ENCODE data around the gene AP3S1. TPM values are rescaled to one million over a fixed set of nuclear protein-coding genes. Genes with fewer than 3 reads are reported as not detected.

The AP3S1 gene
- polyA plus RNA-seq, 1 donor, result 121 TPM

DNA sequence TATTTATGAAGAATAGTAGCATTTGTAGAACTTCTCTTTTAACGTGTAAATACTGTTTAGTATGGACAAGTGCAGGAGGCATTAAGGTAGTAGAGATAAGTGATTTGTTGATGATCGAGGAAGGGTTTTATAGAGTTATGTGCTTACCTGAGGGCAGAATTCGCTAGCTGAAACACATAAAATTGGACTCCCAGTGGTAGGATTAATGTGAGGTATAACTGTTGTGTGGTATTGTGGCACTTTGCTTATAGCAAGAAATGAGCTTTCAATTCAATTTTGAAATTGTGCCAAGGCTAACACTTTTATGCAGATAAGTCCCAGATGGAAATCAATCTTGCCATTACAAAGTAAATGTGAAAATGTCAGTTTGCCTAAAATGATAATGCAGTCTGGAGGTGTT is 1.2 kb downstream of the AP3S1 start:
- peak overlapping the region; percentile 92 for H3K27ac ChIP-seq (ENCODE audit: low read length)
- WGBS (ENCODE audit: insufficient coverage, low lambda C conversion rate), result no CpG with 5 or more reads among the region's 3 CpGs

DNA sequence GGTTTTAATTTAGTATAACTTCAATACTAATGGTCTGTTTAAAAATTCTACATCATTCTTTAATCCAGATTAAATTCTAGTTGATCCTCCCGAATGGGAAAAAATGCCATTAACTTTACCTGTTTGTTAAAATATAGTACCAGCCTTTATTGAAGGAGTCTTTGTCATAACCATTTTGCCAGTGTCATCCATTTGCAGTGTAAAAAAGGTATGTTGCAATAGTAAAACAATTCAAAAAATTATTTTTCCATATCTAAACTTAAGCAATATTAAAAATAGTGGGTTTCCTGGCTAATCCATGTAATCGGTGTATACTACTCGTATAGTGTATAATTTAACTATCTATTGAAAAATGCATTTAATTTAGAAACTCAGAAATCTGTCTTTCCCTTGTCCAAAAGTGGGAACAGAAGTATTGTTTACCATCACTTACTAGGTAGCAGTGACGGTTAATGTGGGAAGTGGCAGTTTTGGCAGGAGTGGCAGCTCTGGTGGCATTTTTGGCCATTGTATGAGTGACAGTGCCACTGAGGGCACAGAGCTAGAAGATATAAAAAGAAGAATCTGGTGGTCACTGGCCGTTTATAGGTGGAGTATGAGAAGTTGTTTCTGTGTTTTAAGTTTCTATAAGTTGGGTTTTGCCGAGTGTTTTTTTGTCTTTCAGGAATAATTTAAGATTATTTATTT is 1.9 kb downstream of the AP3S1 start:
- peaks cover 7% of the 10 kb centered on the region for H3K4me1 ChIP-seq (ENCODE audit: control insufficient read depth, insufficient read depth, low read length)
- H3K27me3 ChIP-seq (ENCODE audit: control insufficient read depth, insufficient read depth, low read length), result no peaks in the 10 kb centered on the region
- 84% methylated on average over 5 of the region's 6 CpGs for WGBS (ENCODE audit: insufficient coverage, low lambda C conversion rate)
- no peaks in the 10 kb centered on the region for H3K9me3 ChIP-seq (ENCODE audit: control insufficient read depth, low read depth, low read length)
- H3K27ac ChIP-seq (ENCODE audit: low read length), result no peak overlapping the region
- H3K36me3 ChIP-seq (ENCODE audit: control insufficient read depth, insufficient read depth, low read length), result no peaks in the 10 kb centered on the region
- H3K4me3 ChIP-seq (ENCODE audit: low read length), result no peak overlapping the region
- no peak for DNase-seq

More for the DNA sequence above, 1.2 kb downstream of the AP3S1 start:
- peak overlapping the region; percentile 92 for H3K4me3 ChIP-seq (ENCODE audit: low read length)
- H3K9me3 ChIP-seq (ENCODE audit: control insufficient read depth, low read depth, low read length), result no peaks in the 10 kb centered on the region
- no peaks in the 10 kb centered on the region for H3K36me3 ChIP-seq (ENCODE audit: control insufficient read depth, insufficient read depth, low read length)
- DNase-seq, result peak in 1 of 2 donors; percentile 27
- H3K4me1 ChIP-seq (ENCODE audit: control insufficient read depth, insufficient read depth, low read length), result peaks cover 3% of the 10 kb centered on the region
- no peaks in the 10 kb centered on the region for H3K27me3 ChIP-seq (ENCODE audit: control insufficient read depth, insufficient read depth, low read length)

DNA sequence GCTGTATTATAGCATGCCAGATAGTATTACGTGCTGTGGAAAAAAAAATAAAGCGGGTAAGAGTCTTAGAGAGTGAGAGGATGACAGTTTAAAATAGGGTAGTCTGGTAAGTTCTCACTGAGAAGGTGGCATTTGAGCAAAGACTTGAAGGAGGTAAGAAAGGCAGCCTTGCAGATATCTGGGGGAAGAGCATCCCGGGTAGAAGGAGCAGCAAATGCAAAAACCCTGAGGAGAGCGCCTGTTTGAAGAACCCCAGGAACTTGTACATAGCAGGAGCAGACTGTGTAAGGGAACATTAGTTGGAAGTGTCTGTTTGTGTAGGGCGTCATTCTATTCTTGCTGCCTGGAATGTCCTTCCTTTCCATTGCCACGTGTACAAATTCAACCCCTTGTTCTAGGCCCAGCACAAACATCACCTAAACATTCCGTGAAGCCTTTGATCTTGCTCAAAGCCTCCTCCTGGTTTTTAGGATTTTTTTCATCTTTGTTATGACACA is 2.6 kb downstream of the AP3S1 start:
- Histone ChIP-seq H3K27me3 (ENCODE audit: control insufficient read depth, insufficient read depth, low read length) (no peaks in the 10 kb centered on the region), H3K9me3 (ENCODE audit: control insufficient read depth, low read depth, low read length) (no peaks in the 10 kb centered on the region), H3K4me1 (ENCODE audit: control insufficient read depth, insufficient read depth, low read length) (peaks cover 12% of the 10 kb centered on the region), H3K27ac (ENCODE audit: low read length) (no peak overlapping the region), H3K4me3 (ENCODE audit: low read length) (no peak overlapping the region), H3K36me3 (ENCODE audit: control insufficient read depth, insufficient read depth, low read length) (no peaks in the 10 kb centered on the region)
- DNase-seq, result no peak
- WGBS (ENCODE audit: insufficient coverage, low lambda C conversion rate), result 84% methylated on average over 4 of the region's 7 CpGs

DNA sequence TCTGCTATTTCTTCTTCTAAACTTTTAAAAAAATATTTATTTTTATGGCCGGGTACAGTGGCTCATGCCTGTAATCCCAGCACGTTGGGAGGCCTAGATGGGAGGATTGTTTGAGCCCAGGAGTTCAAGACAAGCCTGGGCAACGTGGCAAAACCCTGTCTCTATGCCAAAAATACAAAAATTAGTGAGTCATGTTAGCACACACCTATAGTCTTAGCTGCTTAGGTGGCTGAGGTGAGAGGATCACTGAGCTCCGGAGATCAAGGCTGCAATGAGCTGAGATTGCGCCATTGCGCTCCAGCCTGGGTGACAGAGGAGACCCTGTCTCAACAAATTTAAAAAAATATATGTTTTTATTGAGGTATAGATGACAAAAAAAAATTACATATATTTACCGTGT is 5.6 kb downstream of the AP3S1 start:
- H3K4me1 ChIP-seq (ENCODE audit: control insufficient read depth, insufficient read depth, low read length), result peaks cover 19% of the 10 kb centered on the region
- no peak overlapping the region for H3K27ac ChIP-seq (ENCODE audit: low read length)
- H3K9me3 ChIP-seq (ENCODE audit: control insufficient read depth, low read depth, low read length), result no peaks in the 10 kb centered on the region
- H3K4me3 ChIP-seq (ENCODE audit: low read length), result no peak overlapping the region
- no peaks in the 10 kb centered on the region for H3K27me3 ChIP-seq (ENCODE audit: control insufficient read depth, insufficient read depth, low read length)
- no CpG with 5 or more reads among the region's 7 CpGs for WGBS (ENCODE audit: insufficient coverage, low lambda C conversion rate)
- H3K36me3 ChIP-seq (ENCODE audit: control insufficient read depth, insufficient read depth, low read length), result no peaks in the 10 kb centered on the region
- no peak for DNase-seq

DNA sequence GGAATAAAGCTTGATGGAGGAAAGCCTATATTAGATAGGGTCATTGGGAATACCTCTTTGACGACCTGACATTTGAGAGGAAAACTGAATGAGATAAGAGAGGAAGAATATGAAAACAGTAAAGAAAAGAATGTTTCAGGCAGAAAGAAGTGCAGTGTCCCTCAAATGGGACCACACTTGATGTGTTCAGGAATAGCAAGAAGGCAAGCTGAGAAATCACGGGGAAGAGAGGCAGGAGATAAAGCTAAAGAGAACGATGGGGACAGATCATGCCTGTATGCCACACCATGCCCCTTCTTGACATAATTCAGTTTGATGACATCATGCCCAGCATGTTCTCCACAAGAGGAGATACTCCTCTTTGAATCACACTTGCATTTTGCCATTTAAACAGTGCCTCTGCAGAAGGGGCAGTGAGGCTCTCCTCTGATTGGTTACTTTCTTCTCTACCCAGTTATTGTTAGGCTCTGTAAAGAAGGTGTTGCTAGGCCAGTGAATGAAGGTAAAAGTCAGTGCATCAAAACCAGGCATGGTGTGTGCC is 7.6 kb downstream of the AP3S1 start:
- H3K4me1 ChIP-seq (ENCODE audit: control insufficient read depth, insufficient read depth, low read length), result peaks cover 18% of the 10 kb centered on the region
- DNase-seq, result no peak
- no peak overlapping the region for H3K27ac ChIP-seq (ENCODE audit: low read length)
- no peaks in the 10 kb centered on the region for H3K27me3 ChIP-seq (ENCODE audit: control insufficient read depth, insufficient read depth, low read length)
- WGBS (ENCODE audit: insufficient coverage, low lambda C conversion rate), result 50% methylated on average over 1 of the region's 3 CpGs
- H3K9me3 ChIP-seq (ENCODE audit: control insufficient read depth, low read depth, low read length), result peaks cover 4% of the 10 kb centered on the region
- no peak overlapping the region for H3K4me3 ChIP-seq (ENCODE audit: low read length)
- peaks cover 3% of the 10 kb centered on the region for H3K36me3 ChIP-seq (ENCODE audit: control insufficient read depth, insufficient read depth, low read length)

DNA sequence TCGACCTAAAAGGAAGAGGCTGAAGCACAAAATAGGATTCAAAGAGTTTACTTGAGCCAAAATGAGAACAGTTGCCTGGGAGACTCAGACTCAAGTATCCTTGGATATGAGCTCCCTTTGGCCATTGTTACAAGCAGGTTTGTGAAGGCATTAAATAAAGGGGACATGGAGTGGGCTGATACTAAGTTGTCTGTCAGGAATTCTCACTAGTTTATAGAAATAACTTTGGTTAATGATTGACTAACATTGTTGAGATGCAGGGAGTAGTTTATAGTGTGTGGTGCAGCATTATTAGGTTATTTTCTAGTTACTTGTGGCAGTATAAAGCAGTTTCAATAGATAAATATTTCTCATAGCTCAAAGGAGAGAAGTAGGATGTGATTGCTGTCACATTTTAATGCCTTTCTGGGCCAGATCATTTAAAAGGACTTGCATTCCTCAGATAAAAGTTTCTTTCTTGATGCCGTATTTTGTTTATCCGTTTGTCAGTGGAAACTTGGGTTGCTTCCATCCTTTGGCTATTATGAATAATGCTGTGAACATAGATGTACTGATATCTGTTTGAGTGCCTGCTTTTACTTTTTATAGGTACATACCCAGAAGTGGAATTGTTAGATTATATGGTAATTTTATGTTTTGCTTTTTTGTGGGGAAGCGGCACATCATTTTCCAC is 9.1 kb downstream of the AP3S1 start:
- Histone ChIP-seq H3K27ac (ENCODE audit: low read length) (no peak overlapping the region), H3K36me3 (ENCODE audit: control insufficient read depth, insufficient read depth, low read length) (peaks cover 3% of the 10 kb centered on the region), H3K4me3 (ENCODE audit: low read length) (no peak overlapping the region), H3K9me3 (ENCODE audit: control insufficient read depth, low read depth, low read length) (peaks cover 4% of the 10 kb centered on the region), H3K27me3 (ENCODE audit: control insufficient read depth, insufficient read depth, low read length) (no peaks in the 10 kb centered on the region), H3K4me1 (ENCODE audit: control insufficient read depth, insufficient read depth, low read length) (peaks cover 18% of the 10 kb centered on the region)
- DNase-seq, result peak in 1 of 2 donors; percentile 29
- 75% methylated on average over 2 of the region's 4 CpGs for WGBS (ENCODE audit: insufficient coverage, low lambda C conversion rate)

DNA sequence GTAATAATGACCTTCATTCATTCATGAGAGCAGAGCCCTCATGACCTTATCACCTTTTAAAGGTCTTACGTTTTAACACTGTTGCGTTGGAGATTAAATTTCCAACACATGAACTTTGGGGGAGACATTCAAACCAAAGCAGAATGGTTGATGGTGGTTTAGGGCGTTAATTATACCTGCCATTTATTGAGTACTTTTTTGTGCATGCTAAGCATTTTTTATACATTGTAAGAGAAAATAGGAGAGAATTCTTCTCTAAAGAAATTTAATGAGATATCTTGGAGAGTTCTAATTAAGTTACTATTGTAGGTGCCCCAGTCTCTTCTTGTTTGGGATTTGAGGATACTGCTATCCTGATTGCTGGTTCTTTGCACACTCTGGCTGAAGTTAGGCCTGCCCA is 12.4 kb downstream of the AP3S1 start:
- WGBS (ENCODE audit: insufficient coverage, low lambda C conversion rate), result no CpG with 5 or more reads among the region's 3 CpGs
- no peak overlapping the region for H3K27ac ChIP-seq (ENCODE audit: low read length)
- no peaks in the 10 kb centered on the region for H3K27me3 ChIP-seq (ENCODE audit: control insufficient read depth, insufficient read depth, low read length)
- peaks cover 4% of the 10 kb centered on the region for H3K9me3 ChIP-seq (ENCODE audit: control insufficient read depth, low read depth, low read length)
- no peak for DNase-seq
- peaks cover 3% of the 10 kb centered on the region for H3K36me3 ChIP-seq (ENCODE audit: control insufficient read depth, insufficient read depth, low read length)
- H3K4me1 ChIP-seq (ENCODE audit: control insufficient read depth, insufficient read depth, low read length), result peaks cover 25% of the 10 kb centered on the region
- H3K4me3 ChIP-seq (ENCODE audit: low read length), result no peak overlapping the region

DNA sequence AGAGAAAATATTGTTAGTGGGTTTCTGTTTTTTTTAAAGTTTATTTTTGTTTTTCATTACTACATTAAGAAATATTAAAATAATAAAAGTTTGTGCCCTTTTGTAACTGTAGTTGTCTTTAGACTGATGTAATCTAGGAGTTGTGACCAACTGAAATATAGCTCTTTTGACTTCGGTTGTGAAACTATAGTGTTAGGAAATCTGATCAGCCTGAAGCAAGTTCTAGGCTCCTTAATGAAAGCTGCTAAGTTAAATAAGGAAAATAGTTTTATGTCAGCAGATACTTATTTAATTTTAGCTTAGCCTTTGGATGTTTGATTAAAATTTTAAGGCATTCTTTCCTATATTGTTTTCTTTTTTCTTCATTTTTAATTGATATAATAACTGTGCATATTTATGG is 14.2 kb downstream of the AP3S1 start:
- Histone ChIP-seq H3K4me1 (ENCODE audit: control insufficient read depth, insufficient read depth, low read length) (peaks cover 21% of the 10 kb centered on the region), H3K27ac (ENCODE audit: low read length) (peak overlapping the region; percentile 58), H3K9me3 (ENCODE audit: control insufficient read depth, low read depth, low read length) (peaks cover 4% of the 10 kb centered on the region), H3K36me3 (ENCODE audit: control insufficient read depth, insufficient read depth, low read length) (peaks cover 3% of the 10 kb centered on the region), H3K27me3 (ENCODE audit: control insufficient read depth, insufficient read depth, low read length) (no peaks in the 10 kb centered on the region), H3K4me3 (ENCODE audit: low read length) (no peak overlapping the region)
- DNase-seq, result no peak
- WGBS (ENCODE audit: insufficient coverage, low lambda C conversion rate), result 60% methylated on average over 1 of the region's 1 CpG

DNA sequence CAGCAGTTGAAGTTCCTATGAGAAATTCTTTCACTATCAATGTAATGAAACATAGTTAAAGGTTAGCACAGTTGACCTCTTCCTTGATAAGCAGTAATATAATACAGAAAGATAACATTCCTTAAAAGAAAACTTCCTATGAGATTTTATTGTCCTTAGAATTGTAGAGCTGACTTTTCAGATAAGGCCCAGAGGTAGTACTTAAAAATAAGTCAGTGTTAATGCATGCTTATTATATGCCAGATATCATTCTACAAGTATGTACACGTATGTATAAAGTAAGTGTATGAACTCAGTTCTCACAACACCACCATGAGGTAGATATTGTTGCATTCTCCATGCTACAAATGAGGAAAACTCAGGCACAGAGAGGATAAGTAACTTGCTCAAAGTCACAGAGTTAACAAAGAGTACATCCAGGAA is 15.3 kb downstream of the AP3S1 start:
- WGBS (ENCODE audit: insufficient coverage, low lambda C conversion rate), result no CpG with 5 or more reads among the region's 1 CpG
- Histone ChIP-seq H3K27ac (ENCODE audit: low read length) (peak overlapping the region; percentile 58), H3K27me3 (ENCODE audit: control insufficient read depth, insufficient read depth, low read length) (no peaks in the 10 kb centered on the region), H3K4me1 (ENCODE audit: control insufficient read depth, insufficient read depth, low read length) (peaks cover 18% of the 10 kb centered on the region), H3K9me3 (ENCODE audit: control insufficient read depth, low read depth, low read length) (peaks cover 4% of the 10 kb centered on the region), H3K4me3 (ENCODE audit: low read length) (no peak overlapping the region), H3K36me3 (ENCODE audit: control insufficient read depth, insufficient read depth, low read length) (peaks cover 3% of the 10 kb centered on the region)
- peak in 1 of 2 donors; percentile 65 for DNase-seq

DNA sequence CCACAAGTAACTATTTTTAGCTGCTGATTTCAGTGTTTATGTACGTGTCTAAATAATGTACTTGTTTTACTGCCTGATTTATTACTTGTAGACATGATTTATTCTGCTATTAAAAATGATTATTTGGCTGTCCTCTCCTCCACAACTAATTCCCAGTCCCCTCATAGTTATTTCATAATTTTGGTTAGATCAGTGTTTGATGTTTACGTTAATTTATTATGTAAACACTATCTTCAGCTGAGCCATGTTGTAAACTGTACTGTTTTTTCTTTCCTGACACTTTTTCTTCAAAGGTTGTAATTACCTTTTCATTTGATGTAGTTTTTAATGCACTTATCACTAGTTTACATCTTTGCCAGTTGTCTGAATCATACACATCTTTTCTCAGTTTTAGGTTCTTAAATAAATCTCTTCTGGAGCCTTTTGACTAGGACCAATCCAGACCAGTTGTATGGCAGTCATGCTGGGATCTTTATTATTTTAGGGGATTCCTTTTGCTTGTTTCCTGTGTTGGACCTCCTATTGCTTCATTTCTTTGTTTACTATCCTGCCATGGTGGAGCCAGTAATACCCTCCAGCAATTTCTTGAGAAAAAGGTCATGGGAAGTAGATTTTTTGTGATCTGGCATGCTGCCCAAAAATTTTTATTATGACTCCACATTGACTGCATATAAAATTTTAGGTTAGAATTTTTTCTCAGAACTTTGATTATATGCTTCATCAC is 16.1 kb downstream of the AP3S1 start:
- no peaks in the 10 kb centered on the region for H3K27me3 ChIP-seq (ENCODE audit: control insufficient read depth, insufficient read depth, low read length)
- no peak overlapping the region for H3K4me3 ChIP-seq (ENCODE audit: low read length)
- H3K27ac ChIP-seq (ENCODE audit: low read length), result peak overlapping the region; percentile 58
- DNase-seq, result no peak
- H3K36me3 ChIP-seq (ENCODE audit: control insufficient read depth, insufficient read depth, low read length), result peaks cover 3% of the 10 kb centered on the region
- H3K4me1 ChIP-seq (ENCODE audit: control insufficient read depth, insufficient read depth, low read length), result peaks cover 18% of the 10 kb centered on the region
- peaks cover 4% of the 10 kb centered on the region for H3K9me3 ChIP-seq (ENCODE audit: control insufficient read depth, low read depth, low read length)
- 37% methylated on average over 2 of the region's 2 CpGs for WGBS (ENCODE audit: insufficient coverage, low lambda C conversion rate)
